ENCODE measurements around the gene IQCE.
"Not testable (repeated sequence)": the region's sequence is repeated elsewhere in the genome, so short reads cannot be mapped to it uniquely, and the experiment has no call there.

The IQCE gene

GRCh38 chr7:2525658-2526630 is 32.8 kb upstream of the IQCE start:
- DNase-seq (ENCODE audit: insufficient read length, low spot score) (no peak), FAIRE-seq (no peak)
- no peak for TF ChIP-seq POLR2A (IDR thresholded peaks at IDR 0.05; ENCODE audit: low read depth, low read length)

GRCh38 chr7:2526659-2527504 is 31.9 kb upstream of the IQCE start:
- DNase-seq (ENCODE audit: insufficient read length, low spot score): no peak

GRCh38 chr7:2527505-2528467 is 31.0 kb upstream of the IQCE start:
- DNase-seq (ENCODE audit: insufficient read length, low spot score) (peak; percentile 98), FAIRE-seq (no peak)

More at GRCh38 chr7:2526659-2527504, 31.9 kb upstream of the IQCE start:
- no peak for FAIRE-seq
- no peak for TF ChIP-seq POLR2A (IDR thresholded peaks at IDR 0.05; ENCODE audit: low read depth, low read length)

GRCh38 chr7:2528481-2529095 is 30.2 kb upstream of the IQCE start:
- DNase-seq (ENCODE audit: insufficient read length, low spot score): no peak
- no peak for FAIRE-seq
- no peak for TF ChIP-seq POLR2A (IDR thresholded peaks at IDR 0.05; ENCODE audit: low read depth, low read length)

More at GRCh38 chr7:2527505-2528467, 31.0 kb upstream of the IQCE start:
- TF ChIP-seq POLR2A (IDR thresholded peaks at IDR 0.05; ENCODE audit: low read depth, low read length): no peak

- DNase-seq (ENCODE audit: insufficient read length, low spot score) (peak; percentile 99), FAIRE-seq (no peak)
- no peak for TF ChIP-seq POLR2A (IDR thresholded peaks at IDR 0.05; ENCODE audit: low read depth, low read length)
Measured at GRCh38 chr7:2529161-2530070, 29.4 kb upstream of the IQCE start.

GRCh38 chr7:2530071-2530987 is 28.4 kb upstream of the IQCE start:
- DNase-seq (ENCODE audit: insufficient read length, low spot score) (peak; percentile 93), FAIRE-seq (no peak)
- TF ChIP-seq POLR2A (IDR thresholded peaks at IDR 0.05; ENCODE audit: low read depth, low read length): no peak

- FAIRE-seq; DNase-seq (ENCODE audit: insufficient read length, low spot score): not testable (repeated sequence)
Measured at GRCh38 chr7:2530994-2531795, 27.6 kb upstream of the IQCE start.

- not testable (repeated sequence) for FAIRE-seq; DNase-seq (ENCODE audit: insufficient read length, low spot score)
Measured at GRCh38 chr7:2531796-2532110, 27.0 kb upstream of the IQCE start.

- DNase-seq (ENCODE audit: insufficient read length, low spot score); FAIRE-seq: not testable (repeated sequence)
Measured at GRCh38 chr7:2532199-2532772, 26.5 kb upstream of the IQCE start.

GRCh38 chr7:2532816-2533215 is 26.0 kb upstream of the IQCE start:
- not testable (repeated sequence) for DNase-seq (ENCODE audit: insufficient read length, low spot score); FAIRE-seq

GRCh38 chr7:2533566-2533965 is 25.2 kb upstream of the IQCE start:
- not testable (repeated sequence) for FAIRE-seq; DNase-seq (ENCODE audit: insufficient read length, low spot score)

- DNase-seq (ENCODE audit: insufficient read length, low spot score); FAIRE-seq: not testable (repeated sequence)
Measured at GRCh38 chr7:2534214-2534613, 24.6 kb upstream of the IQCE start.

- DNase-seq (ENCODE audit: insufficient read length, low spot score); FAIRE-seq: not testable (repeated sequence)
Measured at GRCh38 chr7:2535872-2536627, 22.7 kb upstream of the IQCE start.
